Left ventricle myocardium inferior (tissue), 1 donor: ENCODE data around the gene MFSD1. TPM values are rescaled to one million over a fixed set of nuclear protein-coding genes. Genes with fewer than 3 reads are reported as not detected.

Source experiments
- DNase-seq: peaks from one replicate; pipeline ENCODE4 v3.0.0-alpha.2; 2020
- H3K27ac ChIP-seq: fragments of 200-600 bp; replicated peaks from 2 replicates; pipeline ENCODE4 v1.8.0; 2021
- H3K27me3 ChIP-seq: fragments of 200-600 bp; 2 replicates; pipeline ENCODE4 v1.8.0; 2021; ENCODE audit warnings: low read depth
- H3K36me3 ChIP-seq: fragments of 200-600 bp; 2 replicates; pipeline ENCODE4 v1.8.0; 2021
- H3K4me1 ChIP-seq: fragments of 200-600 bp; 2 replicates; pipeline ENCODE4 v1.8.0; 2021
- H3K4me3 ChIP-seq: fragments of 200-600 bp; 2 replicates; pipeline ENCODE4 v1.8.0; 2021; ENCODE audit warnings: mild to moderate bottlenecking, moderate library complexity
- H3K9me3 ChIP-seq: fragments of 200-600 bp; replicated peaks from 2 replicates; pipeline ENCODE4 v1.8.0; 2021
- intact Hi-C: fragments of 100-400 bp; cut with micrococcal nuclease; formaldehyde crosslinking; loops from one replicate; pipeline ENCODE4 v1.11.0; 2022
- total RNA-seq: library from RNA; stranded (reverse); fragmentation: NEBNext Ultra II Directional; extraction: Animal tissue kit (Norgen Biotek cat#: 25700); gene quantifications from one replicate; pipeline ENCODE4 v1.2.1, GENCODE V29; 2021
- TF ChIP-seq, protein P1 (sequence below): fragments of 200-600 bp; IDR thresholded peaks from 2 replicates; pipeline ENCODE4 v1.8.0; 2021; ENCODE audit warnings: antibody characterized with exemption, mild to moderate bottlenecking, borderline replicate concordance
- donor health status: DM: no; HTN: yes; CAD: no; lungs with severe emphysema.

MFSD1 gene
- total RNA-seq, 1 donor from 2014 or later: 26.2 TPM

DNA sequence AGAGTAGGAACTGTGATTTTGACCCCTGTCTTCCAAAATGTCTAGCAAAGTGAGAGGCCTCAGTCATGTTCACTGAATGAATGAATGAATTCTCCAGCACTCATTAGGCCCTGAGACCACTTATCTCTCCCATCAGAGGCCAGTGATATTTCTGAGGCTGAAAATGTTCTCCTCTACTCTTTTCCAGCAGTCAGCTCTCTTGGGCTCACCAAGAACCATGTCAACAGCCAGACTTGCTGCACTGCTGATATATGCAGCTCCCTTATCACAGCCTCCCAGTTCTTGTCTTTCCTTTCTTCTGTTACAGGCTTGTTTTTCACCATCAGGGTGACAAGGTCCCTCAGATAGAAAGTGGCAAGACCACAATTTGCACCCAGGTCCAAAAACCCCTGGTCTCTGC is 28.7 kb upstream of the MFSD1 start:
- no peaks in the 10 kb centered on the region for H3K9me3 ChIP-seq
- TF ChIP-seq, protein P1, sequence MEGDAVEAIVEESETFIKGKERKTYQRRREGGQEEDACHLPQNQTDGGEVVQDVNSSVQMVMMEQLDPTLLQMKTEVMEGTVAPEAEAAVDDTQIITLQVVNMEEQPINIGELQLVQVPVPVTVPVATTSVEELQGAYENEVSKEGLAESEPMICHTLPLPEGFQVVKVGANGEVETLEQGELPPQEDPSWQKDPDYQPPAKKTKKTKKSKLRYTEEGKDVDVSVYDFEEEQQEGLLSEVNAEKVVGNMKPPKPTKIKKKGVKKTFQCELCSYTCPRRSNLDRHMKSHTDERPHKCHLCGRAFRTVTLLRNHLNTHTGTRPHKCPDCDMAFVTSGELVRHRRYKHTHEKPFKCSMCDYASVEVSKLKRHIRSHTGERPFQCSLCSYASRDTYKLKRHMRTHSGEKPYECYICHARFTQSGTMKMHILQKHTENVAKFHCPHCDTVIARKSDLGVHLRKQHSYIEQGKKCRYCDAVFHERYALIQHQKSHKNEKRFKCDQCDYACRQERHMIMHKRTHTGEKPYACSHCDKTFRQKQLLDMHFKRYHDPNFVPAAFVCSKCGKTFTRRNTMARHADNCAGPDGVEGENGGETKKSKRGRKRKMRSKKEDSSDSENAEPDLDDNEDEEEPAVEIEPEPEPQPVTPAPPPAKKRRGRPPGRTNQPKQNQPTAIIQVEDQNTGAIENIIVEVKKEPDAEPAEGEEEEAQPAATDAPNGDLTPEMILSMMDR: no peak
- no peaks in the 10 kb centered on the region for H3K36me3 ChIP-seq
- no peak overlapping the region for H3K27ac ChIP-seq
- H3K4me3 ChIP-seq: no peak overlapping the region
- H3K4me1 ChIP-seq: peaks cover 50% of the 10 kb centered on the region
- intact Hi-C loops: no loop called here
- no peaks in the 10 kb centered on the region for H3K27me3 ChIP-seq
- no peak for DNase-seq

- DNase-seq: no peak
- H3K4me1 ChIP-seq: peaks cover 40% of the 10 kb centered on the region
- no peaks in the 10 kb centered on the region for H3K36me3 ChIP-seq
- H3K27ac ChIP-seq: peak overlapping the region; percentile 60
- H3K4me3 ChIP-seq: no peak overlapping the region
- intact Hi-C loops: no loop called here
- H3K9me3 ChIP-seq: no peaks in the 10 kb centered on the region
- H3K27me3 ChIP-seq: no peaks in the 10 kb centered on the region
- TF ChIP-seq, protein P1: no peak
Measured at GRCh38 chr3:158773845-158774830, 27.7 kb upstream of the MFSD1 start.

GRCh38 chr3:158774965-158775364 is 26.9 kb upstream of the MFSD1 start:
- Histone ChIP-seq H3K4me1 (peaks cover 32% of the 10 kb centered on the region), H3K27ac (peak overlapping the region; percentile 60), H3K9me3 (no peaks in the 10 kb centered on the region), H3K4me3 (no peak overlapping the region), H3K36me3 (no peaks in the 10 kb centered on the region), H3K27me3 (no peaks in the 10 kb centered on the region)
- intact Hi-C loops: no loop called here
- DNase-seq: no peak
- TF ChIP-seq, protein P1: no peak

DNA sequence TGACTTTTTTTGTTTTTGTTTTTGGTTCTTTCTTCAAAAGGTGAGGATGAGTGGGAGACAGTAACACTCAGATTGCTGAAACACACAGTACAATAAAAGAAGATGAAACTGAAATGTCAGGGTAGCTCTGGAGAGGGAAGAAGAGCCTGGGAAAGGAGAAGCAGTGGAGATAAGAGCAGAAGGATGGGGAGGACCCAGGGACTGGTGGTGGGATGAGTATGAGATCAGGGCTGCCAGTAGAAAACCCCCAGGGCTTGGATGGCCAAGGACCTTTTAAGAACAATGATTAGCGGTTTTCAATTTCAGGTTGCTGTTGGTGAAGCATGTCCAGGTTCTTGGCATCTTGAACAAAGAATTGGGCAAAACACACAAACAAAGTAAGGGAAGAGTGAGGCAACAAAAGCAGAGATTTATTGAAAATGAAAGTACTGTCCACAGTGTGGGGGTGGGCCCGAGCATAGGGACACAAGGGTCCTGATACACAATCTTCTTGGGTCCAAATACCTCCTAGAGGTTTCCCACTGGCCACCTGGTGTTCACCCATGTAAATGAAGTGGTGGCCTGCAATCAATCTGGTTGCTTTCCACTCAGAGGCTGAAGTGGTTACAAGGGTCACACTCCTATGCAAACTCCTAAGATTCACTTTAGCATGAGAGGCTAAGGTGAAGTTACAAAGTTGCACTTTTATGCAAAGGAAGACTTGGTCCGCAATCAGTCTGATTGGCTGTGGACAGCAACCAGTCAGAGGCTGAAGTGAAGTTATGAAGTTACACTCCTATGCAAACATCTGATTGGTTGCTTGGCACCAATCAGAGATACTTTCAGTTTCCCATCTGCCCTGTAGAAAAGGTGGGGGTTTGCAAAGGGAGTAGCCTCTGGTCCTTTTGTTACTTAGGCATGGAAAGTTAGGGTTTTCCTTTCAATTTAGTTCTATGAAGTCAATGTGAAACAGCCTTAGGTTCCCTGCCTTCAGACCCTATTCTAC is 26.1 kb upstream of the MFSD1 start:
- Histone ChIP-seq H3K36me3 (no peaks in the 10 kb centered on the region), H3K27ac (peak overlapping the region; percentile 60), H3K9me3 (no peaks in the 10 kb centered on the region), H3K4me1 (peaks cover 24% of the 10 kb centered on the region), H3K4me3 (no peak overlapping the region), H3K27me3 (no peaks in the 10 kb centered on the region)
- no peak for DNase-seq
- intact Hi-C loops: loop anchor here (2.0 kb wide), 1 partner anchor 31 kb away; no protein-coding TSS in a partner anchor
- TF ChIP-seq, protein P1: no peak

GRCh38 chr3:158776531-158776930 is 25.3 kb upstream of the MFSD1 start:
- Histone ChIP-seq H3K27me3 (no peaks in the 10 kb centered on the region), H3K27ac (peak overlapping the region; percentile 32), H3K36me3 (no peaks in the 10 kb centered on the region), H3K4me1 (peaks cover 16% of the 10 kb centered on the region), H3K9me3 (no peaks in the 10 kb centered on the region), H3K4me3 (no peak overlapping the region)
- intact Hi-C loops: loop anchor here (2.0 kb wide), 1 partner anchor 30 kb away; no protein-coding TSS in a partner anchor
- TF ChIP-seq, protein P1: no peak
- no peak for DNase-seq
